NCI-H526 (cell line): Measurements from ENCODE around the gene SMYD3.
A peak's percentile ranks its signal among the peaks of the same experiment; 100 is the strongest.

Source experiments
- DNase-seq, 2 experiments: peaks; one replicate each; lab custom pipeline; 2025; lab: John Stamatoyannopoulos, UW

SMYD3 gene

DNA sequence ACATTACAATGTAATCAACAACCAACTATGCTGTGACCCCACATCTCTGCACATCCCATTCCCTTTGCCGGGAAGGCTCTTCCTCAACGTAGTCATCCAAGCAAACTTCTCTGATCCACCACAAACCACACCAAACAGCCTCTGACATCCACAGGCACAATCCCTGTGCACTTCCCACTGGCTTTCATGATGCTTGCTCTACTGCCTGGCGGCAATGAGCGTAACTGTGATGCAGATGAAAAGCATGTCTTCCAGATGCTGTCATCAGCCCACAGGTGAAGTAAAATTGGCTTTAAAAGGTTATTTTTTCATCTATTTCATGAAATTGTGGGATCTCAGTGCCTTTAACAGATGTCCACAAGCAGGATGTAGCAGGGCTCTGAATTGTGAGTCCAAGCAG lies 635.2 kb downstream of the SMYD3 start:
- no peak for DNase-seq

- no peak for DNase-seq
Measured at GRCh38 chr1:245871191-245871590, 635.9 kb downstream of the SMYD3 start.

DNA sequence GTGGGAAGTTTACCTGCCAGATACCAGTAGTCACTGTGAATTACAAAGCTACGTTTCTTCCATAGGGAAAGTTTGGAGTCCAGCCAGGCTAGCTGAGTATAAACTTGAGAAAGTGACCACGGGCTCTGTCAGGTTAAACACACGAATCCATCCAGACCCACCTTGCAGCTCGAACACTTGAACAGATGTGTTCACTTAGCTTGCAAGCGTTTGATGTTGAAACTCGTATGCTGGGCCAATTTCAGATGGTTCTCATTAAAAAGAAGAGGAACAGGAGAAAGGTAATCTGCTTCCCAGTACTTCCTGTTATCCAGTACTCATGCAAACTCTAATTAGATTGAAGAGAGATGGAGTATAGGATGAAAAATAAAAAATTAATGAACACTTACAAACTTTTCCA lies 636.4 kb downstream of the SMYD3 start:
- no peak for DNase-seq

- DNase-seq: no peak
Measured at GRCh38 chr1:245869847-245870246, 637.2 kb downstream of the SMYD3 start.

- DNase-seq: no peak
Measured at GRCh38 chr1:245867738-245868137, 639.3 kb downstream of the SMYD3 start.

DNA sequence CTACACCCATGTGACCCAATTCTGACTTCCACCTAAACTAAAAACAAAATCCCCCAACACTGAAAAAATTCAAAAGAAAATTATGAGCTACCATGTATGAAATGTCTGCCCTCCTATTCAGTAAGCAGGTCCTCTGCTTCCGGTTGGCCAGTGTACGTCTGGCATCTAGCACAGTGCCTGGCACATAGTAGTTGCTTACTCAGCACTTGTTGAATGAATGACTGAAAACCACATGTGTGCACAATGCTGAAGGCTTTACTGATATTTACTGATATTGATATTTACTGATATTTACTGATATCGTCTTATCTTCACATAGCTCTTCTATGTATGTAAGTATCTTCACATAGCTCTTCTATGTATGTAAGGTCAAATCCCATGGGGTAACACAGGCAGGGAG lies 642.2 kb downstream of the SMYD3 start:
- DNase-seq: no peak

DNA sequence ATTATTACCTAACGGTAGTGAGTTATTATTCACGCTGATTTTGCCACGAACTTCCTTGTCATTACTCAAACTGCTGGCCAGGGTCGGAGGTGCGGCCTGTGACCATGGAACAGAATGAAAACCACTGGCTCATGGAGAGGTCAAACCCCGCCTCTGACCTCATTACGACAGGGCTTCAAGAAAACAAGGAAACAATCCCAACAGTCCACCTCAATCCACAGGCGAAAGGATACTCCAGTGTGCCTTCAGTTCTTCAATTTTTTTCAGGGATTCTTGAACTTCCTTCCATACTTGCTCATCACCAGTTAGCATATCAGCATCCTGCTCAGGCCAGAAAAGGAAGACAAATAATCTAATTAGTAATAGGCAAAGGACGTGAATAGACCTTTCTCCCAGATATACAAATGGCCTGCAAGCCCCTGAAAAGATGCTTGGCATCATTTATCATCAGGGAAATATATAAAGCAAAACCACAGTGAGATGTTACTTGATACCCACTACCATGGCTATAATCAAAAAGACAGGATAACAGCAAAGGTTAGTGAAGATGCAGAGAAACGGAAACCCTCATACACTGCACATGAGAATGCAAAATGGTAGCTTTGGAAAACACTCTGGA lies 643.4 kb downstream of the SMYD3 start:
- DNase-seq: no peak

GRCh38 chr1:245862812-245863540 lies 644.1 kb downstream of the SMYD3 start:
- DNase-seq: no peak

GRCh38 chr1:245860657-245861544 lies 646.2 kb downstream of the SMYD3 start:
- DNase-seq: no peak

DNA sequence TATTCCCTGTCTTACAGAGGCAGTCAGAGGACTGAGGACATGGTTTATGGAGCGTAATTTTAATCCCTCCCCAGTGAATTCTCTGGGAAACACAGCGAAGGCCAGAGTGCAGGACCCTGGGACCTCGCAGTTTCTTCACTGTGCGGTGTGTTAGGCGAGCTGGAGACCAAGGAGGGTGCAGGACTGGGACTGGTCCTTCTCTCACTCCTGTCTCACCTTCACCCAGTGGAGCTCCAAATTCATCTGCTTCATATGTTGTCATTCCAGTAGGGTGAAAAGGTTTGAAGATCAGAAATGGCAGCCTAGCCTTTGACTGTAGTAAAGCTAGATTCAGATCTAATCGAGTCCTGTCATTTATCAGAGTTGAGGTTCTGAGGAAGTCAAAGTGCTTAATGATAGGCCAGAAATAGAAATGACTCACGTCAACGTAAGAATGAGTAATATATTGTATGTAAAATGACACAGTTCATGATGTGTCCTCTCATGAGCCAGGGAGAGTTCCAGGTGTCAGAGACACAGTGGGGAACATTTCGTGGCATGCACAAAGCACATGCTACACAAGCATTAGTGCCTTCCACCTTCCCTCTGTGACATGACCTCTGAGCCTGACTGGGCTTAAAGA lies 647.5 kb downstream of the SMYD3 start:
- DNase-seq: no peak

- DNase-seq: peak in 1 of 2 experiments; percentile 38
Measured at GRCh38 chr1:245858722-245859492, 648.2 kb downstream of the SMYD3 start.

DNA sequence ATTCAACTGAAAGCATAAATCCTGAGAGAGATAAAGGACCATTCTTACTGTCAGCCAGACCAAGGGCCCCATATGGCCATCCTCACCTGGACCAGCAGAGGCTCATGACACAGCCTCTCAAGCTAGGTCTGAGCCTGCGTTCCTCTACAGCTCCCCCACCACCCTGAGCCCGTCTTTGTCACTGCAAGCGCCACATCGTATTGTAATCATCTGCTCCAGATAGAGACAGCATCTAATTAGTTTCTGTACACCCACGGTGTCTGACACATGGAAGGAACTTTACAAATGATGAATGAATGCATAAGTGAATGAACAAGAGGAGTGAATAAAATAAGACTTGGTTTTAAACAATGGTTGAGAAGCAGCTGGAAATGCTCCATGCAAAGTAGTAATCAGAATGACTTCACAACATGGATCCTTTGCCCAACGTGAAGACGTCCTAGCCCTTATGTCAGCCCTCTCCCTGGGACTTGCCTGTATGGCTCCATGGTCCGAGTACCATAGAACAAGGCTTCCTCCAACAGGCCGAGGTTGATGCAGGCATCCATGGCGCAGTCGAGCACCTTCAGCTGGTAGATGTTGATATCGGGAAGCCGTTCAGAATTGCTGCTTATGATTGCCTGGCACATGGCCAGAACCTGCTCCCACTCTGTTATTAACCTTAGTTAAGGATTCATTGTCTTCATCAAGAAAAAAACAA lies 648.9 kb downstream of the SMYD3 start:
- peak in 1 of 2 experiments; percentile 16 for DNase-seq

GRCh38 chr1:245856944-245857531 lies 650.0 kb downstream of the SMYD3 start:
- no peak for DNase-seq

- DNase-seq: no peak
Measured at GRCh38 chr1:245855846-245856730, 651.0 kb downstream of the SMYD3 start.

DNA sequence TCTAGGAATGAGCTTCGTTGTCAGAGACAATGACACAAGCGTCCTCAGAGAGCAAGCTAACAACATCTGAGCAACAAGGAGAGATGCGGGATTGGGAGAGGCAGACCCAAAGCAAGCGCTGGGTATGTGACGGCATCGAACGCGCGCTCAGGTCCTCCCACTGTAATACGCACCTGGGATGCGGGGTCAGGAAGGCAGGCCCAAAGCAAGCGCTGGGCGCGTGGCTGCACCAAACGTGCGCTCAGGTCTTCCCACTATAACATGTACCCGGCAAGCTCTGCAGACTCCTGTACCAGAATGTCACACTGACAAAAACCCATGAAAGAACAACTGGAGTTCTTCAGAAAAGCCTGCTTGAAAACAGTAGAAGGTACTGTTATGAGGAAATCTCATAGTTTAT lies 653.8 kb downstream of the SMYD3 start:
- DNase-seq: no peak

- DNase-seq: no peak
Measured at GRCh38 chr1:245843101-245843500, 664.0 kb downstream of the SMYD3 start.

DNA sequence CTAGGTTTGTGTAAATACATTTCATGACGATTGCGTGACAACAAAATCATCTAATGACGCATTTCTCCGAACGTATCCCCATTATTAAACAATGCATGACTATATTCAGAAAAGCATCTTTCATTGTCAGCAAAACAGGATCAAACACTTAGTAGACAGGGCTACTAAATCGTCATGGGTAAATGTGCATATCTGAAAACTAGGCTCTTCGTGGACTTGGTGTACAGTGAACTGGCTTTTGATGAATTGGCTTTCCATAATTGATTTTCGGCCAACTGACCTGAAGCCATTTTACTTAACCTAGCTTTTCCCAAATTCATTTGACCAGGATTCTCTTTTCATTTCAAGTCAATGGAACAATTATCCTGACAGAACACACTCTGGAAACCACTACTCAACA lies 665.0 kb downstream of the SMYD3 start:
- DNase-seq: no peak

DNA sequence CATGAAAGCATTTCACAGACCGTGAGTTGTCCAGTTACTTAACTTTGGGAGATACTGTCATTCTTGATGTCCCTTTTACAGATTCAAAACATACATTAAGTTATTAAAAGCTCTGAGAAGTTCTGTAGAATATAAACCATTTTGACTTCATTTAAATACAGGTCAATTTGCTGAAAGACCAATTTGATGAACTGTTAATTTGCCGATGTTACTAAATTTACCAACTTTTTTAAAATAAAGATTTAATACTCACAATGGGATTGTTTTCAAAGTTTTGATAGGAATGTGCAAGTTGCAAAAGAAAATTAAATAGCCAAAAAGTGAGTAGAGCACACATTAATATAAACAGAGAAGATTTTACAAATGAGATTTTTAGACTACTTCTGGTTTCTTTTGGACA lies 666.1 kb downstream of the SMYD3 start:
- no peak for DNase-seq

- no peak for DNase-seq
Measured at GRCh38 chr1:245837718-245838117, 669.4 kb downstream of the SMYD3 start.

DNA sequence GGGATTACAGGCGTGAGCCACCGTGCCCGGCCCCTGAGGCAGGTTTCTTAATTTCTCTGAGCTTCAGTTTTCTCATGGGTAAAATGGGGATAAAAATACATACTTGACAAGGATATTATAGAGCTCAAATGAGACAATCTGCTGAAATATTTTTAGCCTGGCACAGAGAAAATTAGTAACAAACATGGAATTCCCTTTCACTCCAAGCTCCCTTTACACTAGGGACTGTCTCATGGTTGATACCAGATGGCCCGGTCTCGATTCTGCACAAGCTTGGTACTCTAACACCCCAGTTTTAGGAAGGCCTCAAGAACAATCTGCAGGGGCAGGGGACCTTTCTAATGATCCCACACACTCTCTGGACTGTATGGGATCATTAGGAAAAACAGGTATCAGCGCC lies 671.7 kb downstream of the SMYD3 start:
- no peak for DNase-seq
